GM18873 (cell line): ENCODE results near the gene OTOP2.
"Not testable (repeated sequence)": the region's sequence is repeated elsewhere in the genome, so short reads cannot be mapped to it uniquely, and the experiment has no call there.

ENCODE experiments used
- ATAC-seq: cut with Tn5 transposase; IDR thresholded peaks from one replicate; pipeline ENCODE4 v1.9.1; 2021; ENCODE audit warnings: mild to moderate bottlenecking, moderate library complexity, moderate number of reproducible peaks; ENCODE audit not compliant: unreplicated experiment, low FRiP score

OTOP2 gene

DNA sequence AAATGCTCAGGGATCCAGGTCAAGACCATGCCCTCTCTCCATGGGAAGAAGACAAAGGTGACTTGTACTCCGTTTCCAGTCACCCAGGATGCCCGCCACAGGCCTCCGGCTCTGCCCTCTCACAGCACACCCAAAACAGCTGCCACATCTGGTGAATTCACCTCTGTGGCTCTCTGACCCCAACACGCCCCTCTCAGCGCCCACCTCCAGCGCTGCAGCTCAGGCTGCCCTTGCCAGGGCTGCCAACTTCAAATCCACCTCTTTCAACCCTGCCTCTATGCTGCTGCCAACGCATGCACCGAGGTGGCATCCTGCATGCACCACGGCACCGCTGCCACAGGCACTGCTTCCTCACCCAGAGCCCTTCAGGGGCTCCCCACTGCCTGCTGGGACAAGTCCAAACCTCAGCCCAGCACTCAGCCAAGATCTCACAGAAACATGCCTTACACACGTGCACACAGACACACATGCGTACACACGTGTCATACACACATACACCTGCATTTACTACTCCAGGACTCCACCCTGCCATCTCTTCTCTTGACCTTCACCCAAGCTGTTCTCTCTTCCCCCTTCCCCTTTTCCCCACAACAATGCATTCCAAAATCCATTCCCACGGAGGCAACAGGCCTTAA lies 41.0 kb downstream of the OTOP2 start:
- ATAC-seq: no peak

DNA sequence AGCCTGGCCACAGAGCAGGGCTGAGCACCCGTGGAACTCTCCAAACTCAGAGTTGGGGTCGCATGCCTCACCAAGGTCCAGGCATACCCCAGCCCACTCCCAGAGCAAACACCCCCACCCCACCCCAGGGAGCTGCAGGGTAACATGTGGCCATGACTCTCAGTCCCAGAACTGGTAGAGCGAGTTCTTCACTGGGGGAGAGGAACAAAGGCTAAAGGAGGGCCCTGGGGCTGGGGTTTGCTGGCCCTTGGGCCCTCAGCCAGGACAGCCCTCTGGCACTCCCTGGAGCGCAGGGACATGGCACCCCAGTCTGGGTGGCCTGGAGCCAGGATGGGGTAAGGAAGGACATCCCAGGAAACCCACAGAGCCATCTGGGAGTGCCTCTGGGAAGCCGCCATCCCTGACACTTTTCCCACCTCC lies 44.3 kb downstream of the OTOP2 start:
- no peak for ATAC-seq

DNA sequence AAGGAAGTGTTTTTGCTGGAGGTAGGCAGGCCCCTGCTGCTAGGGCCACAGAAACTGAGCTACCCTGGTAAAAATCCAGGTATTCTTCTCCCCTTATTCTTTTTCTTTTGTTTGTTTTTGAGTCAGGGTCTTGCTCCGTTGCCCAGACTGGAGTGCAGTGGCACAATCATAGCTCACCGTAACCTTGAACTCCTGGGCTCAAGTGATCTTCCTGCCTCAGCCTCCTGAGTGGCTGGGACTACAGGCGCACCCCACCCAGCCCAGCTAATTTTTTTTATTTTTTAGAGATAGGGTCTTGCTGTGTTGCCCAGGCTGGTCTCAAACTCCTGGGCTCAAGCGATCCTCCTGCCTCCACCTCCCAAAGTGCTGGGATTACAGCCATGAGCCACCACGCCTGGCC lies 45.4 kb downstream of the OTOP2 start:
- not testable (repeated sequence) for ATAC-seq

DNA sequence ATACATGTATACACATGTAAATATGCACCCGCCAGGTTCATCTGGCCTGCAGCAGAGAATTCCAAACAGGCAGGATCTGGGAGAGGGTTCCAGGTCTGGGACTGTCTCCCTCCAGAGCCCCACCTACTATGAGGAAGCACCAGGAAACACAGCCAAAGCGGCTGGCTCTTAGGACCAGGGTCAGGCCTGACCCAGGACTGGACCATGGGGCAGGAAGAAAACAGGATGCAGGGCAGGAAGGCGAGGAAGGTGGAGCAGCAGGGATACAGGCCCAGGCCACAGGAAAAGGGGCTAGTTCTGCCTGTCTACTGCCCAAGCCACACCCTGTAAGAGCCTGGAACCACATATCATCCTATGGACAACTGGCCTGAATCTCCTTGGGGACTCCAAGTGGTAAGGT lies 46.3 kb downstream of the OTOP2 start:
- ATAC-seq: no peak

DNA sequence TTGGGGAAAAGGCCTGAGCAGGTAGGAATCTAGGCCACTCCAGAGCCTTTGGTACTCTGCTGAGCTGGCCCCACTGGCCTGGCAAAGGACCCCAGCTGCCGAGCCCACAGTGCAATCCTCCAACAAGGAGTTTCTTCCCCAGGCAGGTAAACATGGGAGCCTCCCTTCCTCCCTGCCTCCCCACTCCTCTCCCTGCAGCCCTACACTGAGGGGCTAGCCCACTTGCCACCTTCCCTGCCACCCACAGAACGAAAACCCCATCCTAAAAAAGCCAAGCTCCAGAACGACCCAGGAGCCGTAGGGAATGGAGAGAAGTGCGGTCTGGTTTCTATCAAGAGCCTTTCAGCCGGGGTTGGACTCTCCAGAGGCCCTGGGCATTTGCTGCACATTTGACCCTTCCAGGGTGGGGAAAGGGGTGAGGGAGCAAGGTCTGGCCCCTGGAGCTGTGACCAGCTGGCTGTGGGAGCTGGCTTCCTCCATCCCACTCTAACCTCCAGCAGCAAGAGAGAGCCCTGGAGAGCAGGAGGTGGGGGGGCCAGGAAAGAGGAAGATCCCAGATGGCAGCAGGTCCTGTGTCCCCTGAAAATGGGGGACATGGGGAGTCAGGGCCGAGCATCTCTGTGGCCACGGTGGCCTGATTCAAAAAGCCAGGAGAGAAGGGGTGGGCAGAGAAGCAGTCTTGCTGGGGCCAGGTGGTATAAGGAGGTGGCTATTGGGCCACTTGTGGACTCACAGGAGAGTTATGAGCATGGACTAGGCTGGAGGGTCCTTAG lies 47.2 kb downstream of the OTOP2 start:
- ATAC-seq: no peak

DNA sequence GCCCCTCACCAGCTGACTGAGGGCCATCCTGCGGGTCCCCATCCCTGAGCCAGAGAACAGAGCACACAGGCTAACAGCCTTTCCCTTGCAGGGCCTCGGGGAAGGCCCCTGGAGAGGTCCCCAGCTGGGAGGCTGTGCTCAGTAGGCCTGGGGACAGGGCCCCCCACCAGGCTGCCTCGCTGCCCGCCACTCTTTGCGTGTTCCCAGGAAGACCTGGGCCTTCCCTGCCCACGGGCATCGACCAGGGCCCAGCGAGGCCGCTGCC lies 47.7 kb downstream of the OTOP2 start:
- ATAC-seq: no peak

DNA sequence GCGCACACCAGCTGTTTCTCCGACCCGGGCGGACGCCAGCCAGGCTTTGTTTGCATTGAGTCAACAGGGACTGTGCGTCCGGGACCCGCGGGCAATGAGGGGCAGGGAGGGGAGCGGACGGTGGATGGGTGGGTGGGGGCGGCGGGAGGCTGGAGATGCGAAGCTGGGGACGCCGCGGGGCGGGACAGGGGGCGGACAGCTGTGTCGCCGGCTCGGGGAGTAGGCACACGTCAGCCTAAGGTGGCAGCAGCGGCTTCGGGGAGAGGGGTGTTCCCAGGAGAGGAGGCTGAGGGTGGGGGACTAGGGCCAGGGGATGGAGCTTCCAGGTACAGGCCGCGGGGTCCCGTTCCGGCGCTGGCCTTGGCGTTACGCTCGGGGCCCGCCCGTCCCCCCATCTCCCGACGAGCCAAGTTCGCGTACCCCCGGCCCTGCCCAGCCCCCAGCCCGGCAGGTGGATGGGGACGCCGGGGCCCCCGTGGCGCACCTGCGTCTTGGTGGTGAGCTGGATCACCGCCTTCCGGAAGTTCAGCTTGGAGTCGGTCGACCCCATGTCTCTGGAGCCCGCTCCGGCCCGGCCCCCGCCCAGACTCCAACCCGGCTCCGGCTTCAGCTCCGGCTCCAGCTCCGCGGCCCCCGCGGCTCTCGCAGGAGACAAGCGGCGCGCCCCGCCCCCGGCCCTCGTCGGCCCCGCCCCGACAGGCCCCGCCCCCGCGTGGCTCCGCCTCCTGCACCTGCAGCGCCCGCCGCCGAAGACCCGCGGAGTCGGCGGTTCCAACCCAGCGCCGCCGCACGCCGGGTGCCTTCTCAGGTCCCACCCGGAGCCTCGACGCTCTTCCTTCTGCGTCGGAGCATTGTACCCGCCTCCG lies 48.3 kb downstream of the OTOP2 start, which contains the start of gene HID1:
TSS of gene HID1 (minus strand) at position 653 of the 866 bp plus-strand sequence. CDS start at position 550, 103 bp downstream.
- no peak for ATAC-seq

DNA sequence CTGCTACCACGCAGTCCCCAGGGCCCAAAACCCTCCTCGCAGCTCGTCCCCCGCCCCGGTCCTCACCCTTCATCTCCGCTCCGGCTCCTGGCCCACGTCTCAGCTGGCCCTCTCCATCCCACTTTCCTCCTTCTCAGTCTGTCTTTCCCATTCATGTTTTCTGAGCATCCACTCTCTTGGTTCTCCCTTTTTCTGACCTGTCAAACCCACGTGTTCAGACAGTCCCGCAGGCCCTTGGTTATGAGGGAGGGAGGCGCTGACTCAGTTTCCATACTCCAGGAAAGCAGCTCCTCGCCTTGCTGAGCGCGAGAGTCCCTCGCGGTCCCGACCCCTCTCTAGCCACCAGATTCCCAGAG lies 48.9 kb downstream of the OTOP2 start:
- no peak for ATAC-seq

DNA sequence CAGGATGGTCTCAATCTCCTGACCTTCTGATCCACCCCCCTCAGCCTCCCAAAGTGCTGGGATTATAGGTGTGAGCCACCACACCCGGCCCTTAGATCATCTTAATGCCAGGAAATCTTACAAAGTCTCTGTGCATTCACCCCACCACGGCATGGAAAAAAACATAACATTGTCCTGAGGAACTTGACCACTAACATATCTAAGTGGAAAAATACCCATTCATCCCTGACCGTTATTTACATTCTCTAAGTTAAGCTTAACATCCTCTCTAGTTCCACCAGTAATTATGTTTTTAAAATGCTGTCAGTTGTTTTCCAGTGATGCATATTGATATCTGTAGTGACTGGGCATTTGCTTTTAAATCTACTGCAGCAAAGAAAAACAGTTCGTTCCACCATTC lies 51.9 kb downstream of the OTOP2 start:
- ATAC-seq: no peak

DNA sequence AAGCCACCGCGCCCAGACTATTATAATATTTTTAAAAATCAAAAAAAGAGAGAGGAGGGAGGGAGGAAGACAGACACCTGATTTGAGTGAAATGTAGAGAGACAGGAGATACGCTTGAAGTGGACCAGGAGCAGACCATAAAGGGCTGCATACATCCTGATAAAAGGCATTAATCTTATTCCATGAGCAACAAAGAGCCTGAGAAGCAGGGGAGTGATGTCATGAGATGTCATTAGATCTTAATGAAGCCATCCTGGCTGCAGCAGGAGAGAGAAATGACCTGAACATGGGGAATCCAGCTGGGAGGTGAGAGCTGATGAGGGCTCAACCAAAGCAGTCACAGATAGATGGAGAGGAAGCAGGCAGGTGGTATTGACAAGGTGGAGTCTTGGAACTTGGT lies 53.7 kb downstream of the OTOP2 start:
- ATAC-seq: no peak

DNA sequence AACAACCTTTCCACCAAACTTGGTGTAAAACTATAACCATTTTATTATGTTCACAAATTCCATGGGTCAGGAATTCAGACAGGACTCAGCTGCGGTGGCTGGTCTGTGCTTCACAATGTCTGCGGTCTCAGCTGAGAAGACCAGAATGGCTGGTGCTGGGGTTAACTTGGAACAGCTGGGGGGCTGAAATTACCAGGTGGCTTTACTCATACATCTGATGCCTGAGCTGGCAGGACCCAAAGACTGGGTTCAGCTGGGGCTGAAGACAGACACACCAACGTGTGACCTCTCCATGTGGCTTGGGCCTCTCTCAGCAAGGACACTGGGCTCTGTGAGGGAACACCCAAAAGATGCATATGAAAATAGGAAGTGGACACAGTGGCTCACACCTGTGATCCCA lies 54.2 kb downstream of the OTOP2 start:
- ATAC-seq: no peak

DNA sequence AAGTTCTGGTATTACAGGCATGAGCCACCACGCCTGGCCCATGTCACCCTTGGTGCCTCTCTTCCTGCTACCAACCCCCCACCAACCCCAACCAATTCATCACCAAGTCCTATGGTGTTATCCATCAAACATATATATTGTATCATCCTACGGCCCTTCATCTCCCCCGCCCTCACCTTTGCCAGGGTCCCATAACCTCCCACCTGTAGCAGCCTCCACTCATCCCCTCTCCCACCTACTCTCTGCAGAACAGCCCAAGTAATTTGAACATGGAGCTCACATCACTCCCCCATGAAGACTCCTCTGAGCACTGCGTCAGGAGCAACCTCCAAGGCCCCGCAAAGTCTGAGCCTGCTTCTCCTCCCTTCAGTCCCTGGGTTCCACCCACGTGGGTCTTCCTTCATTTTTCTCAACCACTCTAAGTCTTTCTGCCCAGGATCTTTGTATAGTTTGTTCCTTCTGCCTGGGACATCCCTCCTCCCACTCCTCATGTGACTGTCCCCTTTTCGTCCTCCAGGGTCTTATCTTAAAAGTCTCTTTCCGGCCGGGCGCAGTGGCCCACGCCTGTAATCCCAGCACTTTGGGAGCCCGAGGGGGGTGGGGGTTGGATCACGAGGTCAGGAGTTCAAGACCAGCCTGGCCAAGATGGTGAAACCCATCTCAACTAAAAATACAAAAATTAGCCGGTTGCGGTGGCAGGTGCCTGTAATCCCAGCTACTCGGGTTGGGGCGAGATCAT lies 55.5 kb downstream of the OTOP2 start:
- ATAC-seq: no peak

DNA sequence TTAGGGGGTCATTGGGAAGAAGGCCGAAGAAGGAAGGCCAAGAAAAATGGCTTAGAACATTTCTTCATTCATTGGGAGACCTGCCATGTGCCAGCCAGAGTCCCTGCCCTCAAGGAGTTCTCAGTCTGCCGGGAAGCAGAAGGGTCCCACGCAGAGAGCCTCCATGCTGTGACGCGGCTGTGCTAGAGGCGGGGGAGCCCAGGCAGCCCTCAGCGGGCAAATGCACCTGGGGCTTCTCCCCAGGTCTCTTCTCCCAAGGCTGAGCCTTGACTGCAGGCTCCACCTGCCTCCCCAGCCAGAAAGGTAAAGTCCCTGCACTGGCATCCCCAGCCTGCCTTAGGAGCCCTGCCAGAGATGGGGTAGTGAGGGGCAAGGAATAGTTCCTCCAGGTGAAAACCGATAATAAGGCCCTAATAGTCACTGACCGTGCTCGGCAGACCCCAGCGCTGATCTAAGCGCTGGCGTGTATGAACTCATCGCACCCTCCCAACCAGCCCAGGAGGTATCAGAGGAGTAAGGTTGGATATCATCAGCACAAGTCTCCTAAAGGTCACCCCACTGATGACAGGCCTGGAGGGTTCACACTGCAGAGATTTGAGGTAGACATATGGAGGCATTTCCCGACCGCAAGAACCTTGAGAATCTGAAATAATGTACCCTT lies 57.4 kb downstream of the OTOP2 start:
- no peak for ATAC-seq

DNA sequence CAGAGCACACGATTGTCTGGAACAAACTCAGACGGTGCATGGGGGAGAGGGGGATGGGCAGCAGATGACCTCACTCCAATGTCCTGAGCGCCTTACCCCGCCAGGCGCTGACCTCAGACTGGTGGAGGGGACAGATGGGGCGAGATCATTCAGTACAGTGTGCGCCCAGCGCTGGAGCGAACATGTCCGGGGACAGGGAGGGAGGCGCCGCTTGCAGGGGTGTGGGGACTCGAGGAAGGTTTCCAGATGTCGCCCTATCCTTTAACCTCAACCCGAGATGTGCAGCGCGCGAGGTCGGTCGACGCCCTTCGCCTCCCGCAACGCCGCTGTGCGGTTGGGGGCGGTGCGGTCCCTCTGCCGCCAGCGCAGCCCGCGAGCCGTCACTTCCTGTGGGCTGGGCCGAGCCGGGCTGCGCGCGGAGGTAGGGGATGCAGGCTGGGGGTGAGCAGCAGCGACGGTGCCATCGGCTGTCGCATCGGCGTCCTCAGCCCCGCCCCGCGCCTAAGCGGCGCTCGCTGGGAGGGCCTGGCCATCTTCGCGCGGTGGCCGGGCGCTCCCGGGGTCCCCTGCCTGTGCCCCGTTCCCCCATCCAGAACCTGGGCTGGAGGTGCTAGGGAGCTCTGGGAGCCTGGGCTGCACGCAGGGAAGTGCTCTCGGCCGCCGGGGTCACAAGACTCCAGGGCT lies 58.0 kb downstream of the OTOP2 start:
- ATAC-seq: no peak

DNA sequence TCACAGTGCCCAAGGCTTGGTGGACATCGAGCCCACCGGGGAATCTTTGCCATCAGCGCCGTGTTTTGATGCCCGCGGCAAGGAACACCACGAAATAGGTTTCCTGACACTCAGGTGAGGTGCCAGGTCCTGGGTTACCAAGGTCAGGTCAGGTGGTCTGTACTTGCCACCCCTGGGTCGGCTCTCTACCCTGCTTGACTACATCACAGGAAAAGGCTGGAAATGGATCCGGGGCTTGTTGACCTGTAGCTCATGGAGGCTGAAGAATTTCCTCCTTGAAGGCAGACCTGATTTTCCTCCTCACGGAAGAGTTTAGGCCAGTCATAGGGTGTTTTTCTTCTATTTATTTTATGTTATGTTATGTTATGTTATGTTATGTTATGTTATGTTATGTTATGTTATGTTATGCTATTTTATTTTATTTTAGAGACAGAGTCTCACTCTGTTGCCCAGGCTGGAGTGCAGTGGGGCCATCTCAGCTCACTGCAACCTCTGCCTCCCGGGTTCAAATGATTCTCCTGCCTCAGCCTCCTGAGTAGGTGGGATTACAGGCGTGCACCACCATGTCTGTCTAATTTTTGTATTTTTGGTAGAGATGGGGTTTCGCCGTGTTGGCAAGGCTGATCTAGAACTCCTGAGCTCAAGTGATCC lies 58.7 kb downstream of the OTOP2 start:
- ATAC-seq: not testable (repeated sequence)
